Measurements from ENCODE around the gene C16orf86. TPM values are rescaled to one million over a fixed set of nuclear protein-coding genes. Genes with fewer than 3 reads are reported as not detected.

C16orf86 gene
- total RNA-seq, 1 donor from 2014 or later: 5.9 TPM

DNA sequence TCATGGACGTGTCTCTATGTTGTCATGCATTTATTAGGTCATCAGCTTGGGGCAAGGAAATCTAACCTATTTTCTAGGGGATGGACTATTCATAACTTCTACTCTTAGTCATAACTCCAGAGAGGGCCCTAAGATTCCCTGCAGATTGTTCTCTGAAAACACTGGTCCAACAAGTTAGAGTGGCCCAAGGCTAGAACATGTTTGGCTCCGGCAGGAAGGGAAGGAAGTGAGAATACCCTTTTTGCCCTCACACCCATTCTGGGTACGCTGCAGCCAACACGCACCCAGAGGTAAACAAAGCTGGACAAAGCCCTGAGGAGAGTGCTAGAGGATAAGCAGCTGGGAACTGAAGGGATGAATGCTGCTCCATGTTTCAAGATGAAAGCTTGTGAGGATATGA lies 9.9 kb downstream of the C16orf86 start:
- TF ChIP-seq, protein P1, sequence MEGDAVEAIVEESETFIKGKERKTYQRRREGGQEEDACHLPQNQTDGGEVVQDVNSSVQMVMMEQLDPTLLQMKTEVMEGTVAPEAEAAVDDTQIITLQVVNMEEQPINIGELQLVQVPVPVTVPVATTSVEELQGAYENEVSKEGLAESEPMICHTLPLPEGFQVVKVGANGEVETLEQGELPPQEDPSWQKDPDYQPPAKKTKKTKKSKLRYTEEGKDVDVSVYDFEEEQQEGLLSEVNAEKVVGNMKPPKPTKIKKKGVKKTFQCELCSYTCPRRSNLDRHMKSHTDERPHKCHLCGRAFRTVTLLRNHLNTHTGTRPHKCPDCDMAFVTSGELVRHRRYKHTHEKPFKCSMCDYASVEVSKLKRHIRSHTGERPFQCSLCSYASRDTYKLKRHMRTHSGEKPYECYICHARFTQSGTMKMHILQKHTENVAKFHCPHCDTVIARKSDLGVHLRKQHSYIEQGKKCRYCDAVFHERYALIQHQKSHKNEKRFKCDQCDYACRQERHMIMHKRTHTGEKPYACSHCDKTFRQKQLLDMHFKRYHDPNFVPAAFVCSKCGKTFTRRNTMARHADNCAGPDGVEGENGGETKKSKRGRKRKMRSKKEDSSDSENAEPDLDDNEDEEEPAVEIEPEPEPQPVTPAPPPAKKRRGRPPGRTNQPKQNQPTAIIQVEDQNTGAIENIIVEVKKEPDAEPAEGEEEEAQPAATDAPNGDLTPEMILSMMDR (conservative IDR thresholded peaks at IDR 0.05; ENCODE audit: low read depth, low read length): no peak
- H3K4me3 ChIP-seq (ENCODE audit: low read depth, low read length): no peak overlapping the region
- no peak for DNase-seq (ENCODE audit: low read depth)

DNA sequence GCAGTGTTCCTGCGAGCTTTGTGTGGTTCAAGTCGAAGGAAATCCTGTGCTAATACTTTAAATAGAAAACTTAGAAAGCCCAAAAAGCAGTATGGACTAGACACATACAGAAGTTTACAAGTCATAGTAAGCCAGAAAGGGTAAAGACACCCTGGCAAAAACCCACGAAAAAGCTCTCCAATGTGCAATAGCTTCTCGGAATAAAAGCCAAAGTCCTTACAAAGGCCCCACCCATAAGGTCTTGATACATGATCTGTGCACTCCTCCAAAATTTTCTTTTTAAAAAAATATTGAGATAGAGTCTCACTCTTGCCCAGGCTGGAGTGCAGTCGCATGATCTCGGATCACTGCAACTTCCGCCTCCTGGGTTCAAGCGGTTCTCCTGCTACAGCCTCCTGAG lies 10.3 kb downstream of the C16orf86 start:
- TF ChIP-seq, protein P1 (conservative IDR thresholded peaks at IDR 0.05; ENCODE audit: low read depth, low read length): no peak
- DNase-seq (ENCODE audit: low read depth): no peak
- no peak overlapping the region for H3K4me3 ChIP-seq (ENCODE audit: low read depth, low read length)

DNA sequence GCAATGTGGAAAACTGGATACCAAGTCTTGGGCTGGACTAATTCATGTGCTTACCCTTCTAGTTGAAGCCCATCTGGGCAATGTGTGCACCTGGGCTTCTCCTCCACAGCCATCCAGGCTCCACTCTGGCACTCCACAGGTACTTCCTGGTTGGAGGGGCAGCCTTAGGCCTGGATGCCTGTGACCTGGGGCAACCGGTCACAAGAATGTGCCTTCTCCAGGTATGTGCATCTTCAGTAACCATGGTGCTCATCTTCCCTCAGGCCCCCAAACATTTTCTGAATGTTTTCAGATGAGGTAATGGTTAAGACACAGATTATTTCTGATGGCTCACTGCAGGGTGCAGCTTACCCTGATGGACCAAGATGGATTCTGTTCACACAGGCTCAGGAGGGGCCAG lies 11.1 kb downstream of the C16orf86 start:
- TF ChIP-seq, protein P1 (conservative IDR thresholded peaks at IDR 0.05; ENCODE audit: low read depth, low read length): no peak
- DNase-seq (ENCODE audit: low read depth): no peak
- no peak overlapping the region for H3K4me3 ChIP-seq (ENCODE audit: low read depth, low read length)

DNA sequence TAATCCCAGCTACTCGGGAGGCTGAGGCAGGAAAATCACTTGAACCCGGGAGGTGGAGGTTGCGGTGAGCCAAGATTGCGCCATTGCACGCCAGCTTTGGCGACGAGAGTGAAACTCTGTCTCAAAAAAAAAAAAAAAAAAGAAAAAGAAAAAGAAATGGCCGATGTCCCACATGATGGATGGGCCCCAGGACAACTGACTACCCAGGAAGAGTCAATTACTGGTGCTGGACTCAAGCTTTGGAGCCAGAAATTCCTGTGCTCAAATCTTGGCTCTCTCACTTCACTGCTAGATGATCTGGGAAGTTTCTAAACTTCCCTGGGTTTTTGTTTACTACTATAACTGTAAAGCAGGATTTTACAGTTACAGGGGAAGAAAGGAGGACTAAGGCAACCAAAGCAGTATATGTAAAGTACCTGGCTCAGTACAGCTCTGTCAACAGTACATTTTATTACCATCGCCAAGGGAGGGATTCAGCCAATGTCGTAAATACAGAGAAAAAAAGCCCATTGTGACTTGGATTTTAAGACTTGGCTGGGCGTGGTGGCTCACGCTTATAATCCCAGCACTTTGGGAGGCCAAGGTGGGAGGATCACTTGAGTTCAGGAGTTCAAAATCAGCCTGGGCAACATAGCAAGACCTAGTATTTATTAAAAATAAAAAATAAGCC lies 11.9 kb downstream of the C16orf86 start:
- H3K4me3 ChIP-seq (ENCODE audit: low read depth, low read length): no peak overlapping the region
- TF ChIP-seq, protein P1 (conservative IDR thresholded peaks at IDR 0.05; ENCODE audit: low read depth, low read length): no peak
- no peak for DNase-seq (ENCODE audit: low read depth)

DNA sequence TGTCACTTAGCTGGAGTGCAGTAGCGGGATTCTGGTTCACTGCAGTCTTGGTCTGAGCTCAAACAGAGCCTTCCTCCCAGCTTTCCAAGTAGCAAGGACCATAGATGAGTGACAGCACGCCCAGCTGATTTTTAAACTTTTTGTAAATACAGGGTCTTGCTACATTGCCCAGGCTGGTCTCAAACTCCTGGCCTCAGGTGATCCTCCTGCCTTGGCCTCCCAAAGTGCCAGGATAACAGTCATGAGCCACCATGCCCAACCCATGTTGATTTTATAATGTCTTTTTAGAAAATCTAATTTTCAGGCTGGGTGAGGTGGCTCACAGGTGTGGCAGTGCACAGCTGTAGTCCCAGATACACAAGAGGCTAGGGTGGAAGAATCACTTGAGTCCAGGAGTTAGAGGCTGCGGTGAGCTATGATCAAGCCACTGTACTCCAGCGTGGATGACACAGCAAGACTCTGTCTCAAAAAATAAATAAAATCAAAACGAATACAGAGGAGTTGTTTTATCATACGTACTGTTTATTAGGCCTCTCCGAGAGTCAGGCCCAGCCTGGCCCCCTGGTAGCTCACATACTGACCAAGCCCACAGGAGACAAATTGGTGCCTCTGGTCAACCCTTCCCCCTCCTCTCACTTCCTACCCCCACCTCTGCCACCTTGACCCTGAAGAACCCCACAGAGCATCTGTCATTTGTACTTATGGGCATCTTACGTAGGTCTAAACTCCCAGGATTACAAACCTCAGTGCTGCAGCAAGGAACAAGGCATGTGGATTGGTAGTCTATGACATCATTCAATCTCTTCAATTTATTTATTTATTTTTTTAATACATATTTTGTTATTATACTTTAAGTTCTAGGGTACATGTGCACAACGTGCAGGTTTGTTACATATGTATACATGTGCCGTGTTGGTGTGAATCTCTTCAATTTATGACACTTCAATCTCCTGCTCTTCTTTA lies 13.6 kb downstream of the C16orf86 start:
- no peak for DNase-seq (ENCODE audit: low read depth)
- no peak overlapping the region for H3K4me3 ChIP-seq (ENCODE audit: low read depth, low read length)
- TF ChIP-seq, protein P1 (conservative IDR thresholded peaks at IDR 0.05; ENCODE audit: low read depth, low read length): no peak

DNA sequence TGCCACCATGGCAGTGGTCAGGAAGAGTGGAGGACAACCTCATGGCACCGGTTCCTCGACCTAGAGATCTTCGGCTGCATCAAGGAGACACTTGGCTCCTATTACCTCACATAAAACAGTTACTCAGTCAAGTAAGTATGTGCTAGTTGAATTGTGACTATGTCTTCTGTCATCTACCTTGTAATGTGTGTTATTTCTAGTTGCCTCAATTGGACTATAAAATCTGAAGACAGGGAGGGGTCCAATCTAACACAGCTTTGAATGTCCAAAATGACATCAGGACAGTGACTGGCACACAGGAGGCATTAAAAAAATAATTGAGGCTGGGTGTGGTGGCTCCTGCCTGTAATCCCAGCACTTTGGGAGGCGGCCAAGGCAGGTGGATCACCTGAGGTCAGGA lies 17.2 kb downstream of the C16orf86 start:
- DNase-seq (ENCODE audit: low read depth): no peak
- TF ChIP-seq, protein P1 (conservative IDR thresholded peaks at IDR 0.05; ENCODE audit: low read depth, low read length): no peak
- no peak overlapping the region for H3K4me3 ChIP-seq (ENCODE audit: low read depth, low read length)

Measured in epithelial cell of proximal tubule (primary cell).